ENCODE data around the gene NECAP2.
A peak's percentile ranks its signal among the peaks of the same experiment; 100 is the strongest.

Gene NECAP2

GRCh38 chr1:16441282-16441665 lies 750 bp downstream of the NECAP2 start:
- Histone ChIP-seq H3K27me3 (replicated peaks; ENCODE audit: control insufficient read depth, insufficient read depth, low read length) (no peaks in the 10 kb centered on the region), H3K36me3 (ENCODE audit: control insufficient read depth, insufficient read depth, low read length) (peaks cover 15% of the 10 kb centered on the region), H3K4me3 (replicated peaks; ENCODE audit: low read depth, low read length) (peak overlapping the region; percentile 99)
- DNase-seq (ENCODE audit: extremely low read depth, insufficient read length) = no peak
- no peak for TF ChIP-seq CTCF (IDR thresholded peaks at IDR 0.05; ENCODE audit: insufficient read depth, low read length, poor library complexity, severe bottlenecking)

GRCh38 chr1:16442265-16442664 lies 1.7 kb downstream of the NECAP2 start:
- Histone ChIP-seq H3K36me3 (ENCODE audit: control insufficient read depth, insufficient read depth, low read length) (peaks cover 19% of the 10 kb centered on the region), H3K4me3 (replicated peaks; ENCODE audit: low read depth, low read length) (peak overlapping the region; percentile 99), H3K27me3 (replicated peaks; ENCODE audit: control insufficient read depth, insufficient read depth, low read length) (no peaks in the 10 kb centered on the region)
- no peak for TF ChIP-seq CTCF (IDR thresholded peaks at IDR 0.05; ENCODE audit: insufficient read depth, low read length, poor library complexity, severe bottlenecking)
- DNase-seq (ENCODE audit: extremely low read depth, insufficient read length) = no peak

GRCh38 chr1:16442941-16443340 lies 2.4 kb downstream of the NECAP2 start:
- Histone ChIP-seq H3K4me3 (replicated peaks; ENCODE audit: low read depth, low read length) (peak overlapping the region; percentile 99), H3K36me3 (ENCODE audit: control insufficient read depth, insufficient read depth, low read length) (peaks cover 24% of the 10 kb centered on the region), H3K27me3 (replicated peaks; ENCODE audit: control insufficient read depth, insufficient read depth, low read length) (no peaks in the 10 kb centered on the region)
- no peak for DNase-seq (ENCODE audit: extremely low read depth, insufficient read length)
- TF ChIP-seq CTCF (IDR thresholded peaks at IDR 0.05; ENCODE audit: insufficient read depth, low read length, poor library complexity, severe bottlenecking) = no peak

- no peak for DNase-seq (ENCODE audit: extremely low read depth, insufficient read length)
- Histone ChIP-seq H3K4me3 (replicated peaks; ENCODE audit: low read depth, low read length) (no peak overlapping the region), H3K27me3 (replicated peaks; ENCODE audit: control insufficient read depth, insufficient read depth, low read length) (no peaks in the 10 kb centered on the region), H3K36me3 (ENCODE audit: control insufficient read depth, insufficient read depth, low read length) (peaks cover 35% of the 10 kb centered on the region)
- no peak for TF ChIP-seq CTCF (IDR thresholded peaks at IDR 0.05; ENCODE audit: insufficient read depth, low read length, poor library complexity, severe bottlenecking)
These were observed 3.6 kb downstream of the NECAP2 start for GRCh38 chr1:16443975-16444770.

- H3K27me3 ChIP-seq (replicated peaks; ENCODE audit: control insufficient read depth, insufficient read depth, low read length) = no peaks in the 10 kb centered on the region
- H3K4me3 ChIP-seq (replicated peaks; ENCODE audit: low read depth, low read length) = no peak overlapping the region
- DNase-seq (ENCODE audit: extremely low read depth, insufficient read length) = no peak
- no peak for TF ChIP-seq CTCF (IDR thresholded peaks at IDR 0.05; ENCODE audit: insufficient read depth, low read length, poor library complexity, severe bottlenecking)
- peaks cover 43% of the 10 kb centered on the region for H3K36me3 ChIP-seq (ENCODE audit: control insufficient read depth, insufficient read depth, low read length)
These were observed 4.5 kb downstream of the NECAP2 start for GRCh38 chr1:16445052-16445451.
